ENCODE measurements around the gene SLC45A2. TPM values are rescaled to one million over a fixed set of nuclear protein-coding genes. Genes with fewer than 3 reads are reported as not detected.
"Not testable (repeated sequence)": the region's sequence is repeated elsewhere in the genome, so short reads cannot be mapped to it uniquely, and the experiment has no call there.

The SLC45A2 gene
- under 1 TPM in 1 of 2 donors, not detected in 1; 0.40 TPM for total RNA-seq
- under 1 TPM in 1 of 2 donors, not detected in 1; 0.03 TPM for polyA plus RNA-seq
- long read RNA-seq, donor 1: 0 reads
- long read RNA-seq, donor 2: 0 reads
- long read RNA-seq, donor 3: 0 reads
- long read RNA-seq, donor 4: 0 reads
- long read RNA-seq, donor 5: 0 reads

- Histone ChIP-seq H3K4me3 (no peak within 1 kb of the TSS), H3K36me3 (ENCODE audit: control insufficient read depth in 4 of 4, insufficient read depth in 4 of 4, low read length in 4 of 4) (peaks cover 0 to 12% (median 7%) of the 10 kb centered on the region in 4 donors), H3K4me1 (ENCODE audit: control insufficient read depth in 5 of 5, insufficient read depth in 5 of 5, low read length in 5 of 5) (peaks cover 0 to 7% (median 0%) of the 10 kb centered on the region in 5 donors), H3K27me3 (ENCODE audit: control insufficient read depth in 3 of 3, insufficient read depth in 3 of 3, low read length in 2 of 3) (no peaks in the 10 kb centered on the region), H3K27ac (ENCODE audit: low read depth in 1 of 2, low read length in 1 of 2) (no peak within 1 kb of the TSS), H3K9ac (ENCODE audit: insufficient read depth in 1 of 2, low read length in 2 of 2) (no peak within 1 kb of the TSS), H3K9me3 (ENCODE audit: control insufficient read depth in 4 of 4, insufficient read depth in 3 of 4, low read length in 3 of 4) (no peaks in the 10 kb centered on the region)
- DNase-seq (peak in 1 of 3 donors; percentile 23), ATAC-seq (ENCODE audit: insufficient read depth, low FRiP score) (no peak)
- 80 to 83% methylated on average over 7 of the region's 7 CpGs for WGBS, 2 donors
- TF ChIP-seq CTCF (IDR thresholded peaks at IDR 0.05; ENCODE audit: control extremely low read depth, extremely low read depth): no peak
These were observed at the start of gene SLC45A2 for GRCh38 chr5:33984671-33985124. Gene SLC45A2, minus strand, starts transcription at chr5:33984693. Its CDS starts 110 bp downstream, at chr5:33984583.

- no peak for DNase-seq
- H3K4me3 ChIP-seq: no peak overlapping the region
- ATAC-seq (ENCODE audit: insufficient read depth, low FRiP score): no peak
- no peaks in the 10 kb centered on the region for H3K4me1 ChIP-seq (ENCODE audit: control insufficient read depth in 5 of 5, insufficient read depth in 5 of 5, low read length in 5 of 5)
- WGBS, 2 donors: 90 to 91% methylated on average over 3 of the region's 3 CpGs
- no peak overlapping the region for H3K27ac ChIP-seq (ENCODE audit: low read depth in 1 of 2, low read length in 1 of 2)
- peaks cover 1 to 5% (median 5%) of the 10 kb centered on the region in 4 donors for H3K36me3 ChIP-seq (ENCODE audit: control insufficient read depth in 4 of 4, insufficient read depth in 4 of 4, low read length in 4 of 4)
- no peaks in the 10 kb centered on the region for H3K27me3 ChIP-seq (ENCODE audit: control insufficient read depth in 3 of 3, insufficient read depth in 3 of 3, low read length in 2 of 3)
- no peaks in the 10 kb centered on the region for H3K9me3 ChIP-seq (ENCODE audit: control insufficient read depth in 4 of 4, insufficient read depth in 3 of 4, low read length in 3 of 4)
- TF ChIP-seq CTCF (IDR thresholded peaks at IDR 0.05; ENCODE audit: control extremely low read depth, extremely low read depth): no peak
- no peak overlapping the region for H3K9ac ChIP-seq (ENCODE audit: insufficient read depth in 1 of 2, low read length in 2 of 2)
These were observed 47.5 kb upstream of the SLC45A2 start for GRCh38 chr5:34031966-34032365.

GRCh38 chr5:34031117-34031516 is 46.6 kb upstream of the SLC45A2 start:
- H3K27ac ChIP-seq (ENCODE audit: low read depth in 1 of 2, low read length in 1 of 2): no peak overlapping the region
- WGBS, 2 donors: 68 to 90% methylated on average over 2 of the region's 2 CpGs

GRCh38 chr5:34030585-34030984 is 46.1 kb upstream of the SLC45A2 start:
- not testable (repeated sequence) for H3K4me1 ChIP-seq (ENCODE audit: control insufficient read depth in 5 of 5, insufficient read depth in 5 of 5, low read length in 5 of 5); H3K9me3 ChIP-seq (ENCODE audit: control insufficient read depth in 4 of 4, insufficient read depth in 3 of 4, low read length in 3 of 4); H3K9ac ChIP-seq (ENCODE audit: insufficient read depth in 1 of 2, low read length in 2 of 2); ATAC-seq (ENCODE audit: insufficient read depth, low FRiP score); H3K27ac ChIP-seq (ENCODE audit: low read depth in 1 of 2, low read length in 1 of 2); H3K4me3 ChIP-seq; DNase-seq; H3K36me3 ChIP-seq (ENCODE audit: control insufficient read depth in 4 of 4, insufficient read depth in 4 of 4, low read length in 4 of 4); H3K27me3 ChIP-seq (ENCODE audit: control insufficient read depth in 3 of 3, insufficient read depth in 3 of 3, low read length in 2 of 3)
- WGBS, 2 donors: 97 to 98% methylated on average over 2 of the region's 2 CpGs

More at GRCh38 chr5:34031117-34031516, 46.6 kb upstream of the SLC45A2 start:
- Histone ChIP-seq H3K36me3 (ENCODE audit: control insufficient read depth in 4 of 4, insufficient read depth in 4 of 4, low read length in 4 of 4) (peaks cover 2 to 5% (median 5%) of the 10 kb centered on the region in 4 donors), H3K27me3 (ENCODE audit: control insufficient read depth in 3 of 3, insufficient read depth in 3 of 3, low read length in 2 of 3) (no peaks in the 10 kb centered on the region), H3K4me3 (no peak overlapping the region), H3K4me1 (ENCODE audit: control insufficient read depth in 5 of 5, insufficient read depth in 5 of 5, low read length in 5 of 5) (no peaks in the 10 kb centered on the region), H3K9me3 (ENCODE audit: control insufficient read depth in 4 of 4, insufficient read depth in 3 of 4, low read length in 3 of 4) (no peaks in the 10 kb centered on the region), H3K9ac (ENCODE audit: insufficient read depth in 1 of 2, low read length in 2 of 2) (no peak overlapping the region)
- DNase-seq (no peak), ATAC-seq (ENCODE audit: insufficient read depth, low FRiP score) (no peak)
- no peak for TF ChIP-seq CTCF (IDR thresholded peaks at IDR 0.05; ENCODE audit: control extremely low read depth, extremely low read depth)
